ENCODE measurements around the gene NWD2. TPM values are rescaled to one million over a fixed set of nuclear protein-coding genes. Genes with fewer than 3 reads are reported as not detected.
"Not testable (repeated sequence)": the region's sequence is repeated elsewhere in the genome, so short reads cannot be mapped to it uniquely, and the experiment has no call there.

The NWD2 gene
- total RNA-seq, 1 donor from 2014 or later = not detected

DNA sequence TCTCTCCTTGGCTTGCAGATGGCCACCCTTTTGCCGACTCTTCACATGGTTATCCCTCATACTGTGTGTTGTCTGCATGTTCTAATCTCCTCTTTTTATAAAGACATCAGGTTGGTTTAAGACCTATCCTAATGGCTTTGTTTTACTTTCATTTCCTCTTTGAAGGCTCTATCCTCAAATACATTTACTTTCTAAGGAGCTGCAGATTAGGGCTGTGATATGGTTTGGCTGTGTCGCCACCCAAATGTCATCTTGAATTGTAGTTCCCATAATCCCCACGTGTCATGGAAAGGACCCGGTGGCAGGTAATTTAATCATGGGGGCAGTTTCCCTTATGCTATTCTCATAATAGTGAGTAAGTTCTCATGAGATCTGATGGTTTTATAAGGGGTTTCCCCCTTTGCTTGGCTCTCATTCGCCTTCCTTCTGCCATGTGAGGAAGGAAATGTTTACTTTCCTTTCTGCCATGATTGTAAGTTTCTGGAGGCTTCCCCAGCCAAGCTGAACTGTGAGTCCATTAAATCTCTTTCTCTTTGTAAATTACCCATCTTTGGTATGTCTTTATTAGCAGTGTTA, 237.1 kb downstream of the NWD2 start:
- Histone ChIP-seq H3K9ac (ENCODE audit: low read depth in 1 of 3, low read length in 3 of 3) (no peak overlapping the region), H3K4me3 (ENCODE audit: low read length in 3 of 3) (no peak overlapping the region), H3K9me3 (ENCODE audit: control insufficient read depth in 3 of 3, low read length in 3 of 3) (no peaks in the 10 kb centered on the region), H3K27ac (ENCODE audit: low read depth, low read length) (no peak overlapping the region), H3K27me3 (ENCODE audit: control insufficient read depth in 3 of 3, insufficient read depth in 3 of 3, low read length in 3 of 3) (no peaks in the 10 kb centered on the region), H3K4me1 (ENCODE audit: control insufficient read depth in 3 of 3, insufficient read depth in 3 of 3, low read length in 3 of 3) (peaks cover 0 to 2% (median 0%) of the 10 kb centered on the region in 3 donors), H3K36me3 (ENCODE audit: control insufficient read depth in 3 of 3, insufficient read depth in 3 of 3, low read length in 3 of 3) (no peaks in the 10 kb centered on the region)

DNA sequence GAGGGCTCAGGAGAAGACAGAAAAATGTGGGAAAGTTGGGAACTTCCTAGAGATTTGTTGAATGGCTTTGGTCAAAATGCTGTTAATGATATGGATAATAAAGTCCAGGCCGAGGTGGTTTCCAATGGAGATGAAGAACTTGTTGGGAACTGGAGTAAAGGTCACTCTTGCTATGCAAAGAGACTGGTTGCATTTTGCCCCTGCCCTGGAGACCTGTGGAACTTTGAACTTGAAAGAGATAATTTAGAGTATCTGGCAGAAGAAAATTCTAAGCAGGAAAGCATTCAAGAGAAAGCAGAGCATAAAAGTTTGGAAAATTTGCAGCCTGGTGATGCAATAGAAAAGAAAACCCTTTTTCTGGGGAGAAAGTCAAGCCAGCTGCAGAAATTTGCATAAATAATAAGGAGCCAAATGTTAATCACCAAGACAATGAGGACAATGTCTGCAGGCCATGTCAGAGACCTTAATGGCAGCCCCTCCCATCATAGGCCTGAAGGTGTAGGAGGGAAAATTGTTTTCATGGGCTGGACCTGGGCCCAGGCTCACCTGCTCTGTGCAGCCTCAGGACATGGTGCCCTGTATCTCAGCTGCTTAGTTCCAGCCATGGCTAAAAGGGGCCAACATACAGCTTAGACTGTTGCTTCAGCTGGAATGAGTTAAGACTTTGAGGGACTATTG, 237.8 kb downstream of the NWD2 start:
- no peak overlapping the region for H3K9ac ChIP-seq (ENCODE audit: low read depth in 1 of 3, low read length in 3 of 3)
- no peaks in the 10 kb centered on the region for H3K9me3 ChIP-seq (ENCODE audit: control insufficient read depth in 3 of 3, low read length in 3 of 3)
- no peaks in the 10 kb centered on the region for H3K36me3 ChIP-seq (ENCODE audit: control insufficient read depth in 3 of 3, insufficient read depth in 3 of 3, low read length in 3 of 3)
- H3K4me1 ChIP-seq (ENCODE audit: control insufficient read depth in 3 of 3, insufficient read depth in 3 of 3, low read length in 3 of 3) = peaks cover 0 to 2% (median 0%) of the 10 kb centered on the region in 3 donors
- H3K27ac ChIP-seq (ENCODE audit: low read depth, low read length) = no peak overlapping the region
- H3K27me3 ChIP-seq (ENCODE audit: control insufficient read depth in 3 of 3, insufficient read depth in 3 of 3, low read length in 3 of 3) = no peaks in the 10 kb centered on the region
- no peak overlapping the region for H3K4me3 ChIP-seq (ENCODE audit: low read length in 3 of 3)

- no peak overlapping the region for H3K9ac ChIP-seq (ENCODE audit: low read depth in 1 of 3, low read length in 3 of 3)
- H3K9me3 ChIP-seq (ENCODE audit: control insufficient read depth in 3 of 3, low read length in 3 of 3) = no peaks in the 10 kb centered on the region
- H3K27me3 ChIP-seq (ENCODE audit: control insufficient read depth in 3 of 3, insufficient read depth in 3 of 3, low read length in 3 of 3) = no peaks in the 10 kb centered on the region
- peaks cover 0 to 2% (median 0%) of the 10 kb centered on the region in 3 donors for H3K4me1 ChIP-seq (ENCODE audit: control insufficient read depth in 3 of 3, insufficient read depth in 3 of 3, low read length in 3 of 3)
- H3K4me3 ChIP-seq (ENCODE audit: low read length in 3 of 3) = no peak overlapping the region
- no peak overlapping the region for H3K27ac ChIP-seq (ENCODE audit: low read depth, low read length)
- no peaks in the 10 kb centered on the region for H3K36me3 ChIP-seq (ENCODE audit: control insufficient read depth in 3 of 3, insufficient read depth in 3 of 3, low read length in 3 of 3)
Observed at GRCh38 chr4:37483610-37484009, 239.1 kb downstream of the NWD2 start.

DNA sequence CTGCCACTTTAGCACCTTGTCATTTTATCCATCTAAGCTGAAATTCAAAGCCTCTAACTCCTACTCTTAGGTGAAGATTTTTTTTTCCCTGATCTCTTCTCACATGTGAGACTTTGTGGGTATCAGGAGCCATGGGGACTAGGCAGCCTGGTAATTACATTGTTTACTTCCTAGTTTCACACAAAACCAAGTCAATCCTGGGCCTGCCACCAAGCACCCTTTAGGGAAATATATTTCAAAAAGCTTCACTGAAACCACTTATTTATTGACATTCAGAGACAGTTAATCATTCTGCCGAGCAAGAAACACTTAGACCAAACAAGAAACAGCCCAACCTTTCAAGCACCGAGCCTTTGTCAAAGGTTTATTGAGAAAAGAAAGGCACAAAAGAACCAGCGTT, 241.6 kb downstream of the NWD2 start:
- H3K27ac ChIP-seq (ENCODE audit: low read depth, low read length) = no peak overlapping the region
- no peaks in the 10 kb centered on the region for H3K9me3 ChIP-seq (ENCODE audit: control insufficient read depth in 3 of 3, low read length in 3 of 3)
- no peaks in the 10 kb centered on the region for H3K36me3 ChIP-seq (ENCODE audit: control insufficient read depth in 3 of 3, insufficient read depth in 3 of 3, low read length in 3 of 3)
- H3K27me3 ChIP-seq (ENCODE audit: control insufficient read depth in 3 of 3, insufficient read depth in 3 of 3, low read length in 3 of 3) = no peaks in the 10 kb centered on the region
- no peak overlapping the region for H3K4me3 ChIP-seq (ENCODE audit: low read length in 3 of 3)
- H3K9ac ChIP-seq (ENCODE audit: low read depth in 1 of 3, low read length in 3 of 3) = no peak overlapping the region
- H3K4me1 ChIP-seq (ENCODE audit: control insufficient read depth in 3 of 3, insufficient read depth in 3 of 3, low read length in 3 of 3) = peaks cover 0 to 2% (median 0%) of the 10 kb centered on the region in 3 donors

DNA sequence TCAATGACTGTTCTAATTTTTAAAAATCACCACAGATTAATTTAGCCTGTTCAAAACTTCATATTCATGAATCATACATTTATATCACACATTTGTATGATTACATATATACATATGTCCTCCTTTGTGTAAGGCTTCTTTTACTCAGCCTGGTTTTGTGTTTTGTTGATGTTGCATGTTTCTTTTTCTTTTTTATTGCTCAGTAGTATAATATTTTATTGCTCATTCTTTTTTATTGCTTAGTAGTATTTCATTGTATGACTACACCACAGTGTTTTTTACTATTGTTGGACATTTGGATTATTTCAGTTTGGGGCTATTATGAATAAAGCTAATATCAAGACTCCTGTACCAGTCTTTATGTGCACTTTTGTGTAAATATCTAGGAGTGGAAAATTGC, 243.1 kb downstream of the NWD2 start:
- Histone ChIP-seq H3K9me3 (ENCODE audit: control insufficient read depth in 3 of 3, low read length in 3 of 3) (no peaks in the 10 kb centered on the region), H3K36me3 (ENCODE audit: control insufficient read depth in 3 of 3, insufficient read depth in 3 of 3, low read length in 3 of 3) (no peaks in the 10 kb centered on the region), H3K9ac (ENCODE audit: low read depth in 1 of 3, low read length in 3 of 3) (no peak overlapping the region), H3K4me3 (ENCODE audit: low read length in 3 of 3) (no peak overlapping the region), H3K4me1 (ENCODE audit: control insufficient read depth in 3 of 3, insufficient read depth in 3 of 3, low read length in 3 of 3) (no peaks in the 10 kb centered on the region), H3K27me3 (ENCODE audit: control insufficient read depth in 3 of 3, insufficient read depth in 3 of 3, low read length in 3 of 3) (no peaks in the 10 kb centered on the region), H3K27ac (ENCODE audit: low read depth, low read length) (no peak overlapping the region)

- H3K9me3 ChIP-seq (ENCODE audit: control insufficient read depth in 3 of 3, low read length in 3 of 3) = no peaks in the 10 kb centered on the region
- H3K4me1 ChIP-seq (ENCODE audit: control insufficient read depth in 3 of 3, insufficient read depth in 3 of 3, low read length in 3 of 3) = no peaks in the 10 kb centered on the region
- H3K4me3 ChIP-seq (ENCODE audit: low read length in 3 of 3) = no peak overlapping the region
- H3K9ac ChIP-seq (ENCODE audit: low read depth in 1 of 3, low read length in 3 of 3) = no peak overlapping the region
- no peaks in the 10 kb centered on the region for H3K27me3 ChIP-seq (ENCODE audit: control insufficient read depth in 3 of 3, insufficient read depth in 3 of 3, low read length in 3 of 3)
- H3K36me3 ChIP-seq (ENCODE audit: control insufficient read depth in 3 of 3, insufficient read depth in 3 of 3, low read length in 3 of 3) = no peaks in the 10 kb centered on the region
- H3K27ac ChIP-seq (ENCODE audit: low read depth, low read length) = no peak overlapping the region
Observed at GRCh38 chr4:37489697-37490096, 245.2 kb downstream of the NWD2 start.

DNA sequence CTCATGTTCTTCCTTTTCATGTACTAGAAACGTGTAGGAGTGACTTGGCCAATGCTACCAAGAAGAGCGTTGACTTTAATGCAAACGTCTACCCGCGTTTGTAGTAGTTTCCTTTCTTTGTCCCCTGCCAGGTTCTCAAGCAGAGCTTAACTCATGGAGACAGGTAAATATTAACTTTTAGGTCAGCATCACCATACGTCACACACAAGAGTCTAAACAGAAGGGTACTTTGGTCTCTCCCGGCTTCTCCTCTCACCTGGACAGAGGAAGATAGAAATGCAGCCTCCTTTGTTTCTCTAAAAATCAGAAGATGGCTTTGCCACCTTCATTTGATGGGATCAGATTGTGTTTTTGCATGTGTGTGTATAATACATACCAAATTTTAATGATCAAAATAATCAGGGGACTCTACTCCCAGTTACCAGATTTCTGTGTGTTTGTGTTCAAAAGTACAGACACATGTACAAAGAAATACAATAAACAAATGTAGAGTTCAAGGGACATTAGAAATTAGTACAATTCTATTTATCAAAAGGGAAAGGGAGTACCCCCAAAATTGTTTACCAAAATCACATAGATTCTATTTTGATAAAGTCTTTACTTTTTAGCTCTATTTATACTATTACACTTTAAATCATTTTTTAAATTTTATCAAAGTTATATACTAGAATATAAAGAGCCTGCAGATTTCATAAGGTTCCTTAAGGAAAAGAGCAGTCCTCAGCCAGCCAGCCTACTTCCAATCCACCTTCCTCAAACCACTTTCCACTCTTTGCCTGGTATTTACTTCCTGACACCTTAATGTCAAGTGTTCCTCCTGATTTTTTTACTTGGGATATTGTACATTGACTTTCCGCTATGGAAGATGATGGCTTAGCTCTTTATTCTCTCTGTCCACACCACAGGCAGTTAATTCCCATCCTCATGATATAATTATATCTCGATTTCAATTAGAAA, 246.1 kb downstream of the NWD2 start:
- Histone ChIP-seq H3K9me3 (ENCODE audit: control insufficient read depth in 3 of 3, low read length in 3 of 3) (no peaks in the 10 kb centered on the region), H3K27ac (ENCODE audit: low read depth, low read length) (no peak overlapping the region), H3K4me1 (ENCODE audit: control insufficient read depth in 3 of 3, insufficient read depth in 3 of 3, low read length in 3 of 3) (no peaks in the 10 kb centered on the region), H3K36me3 (ENCODE audit: control insufficient read depth in 3 of 3, insufficient read depth in 3 of 3, low read length in 3 of 3) (no peaks in the 10 kb centered on the region), H3K9ac (ENCODE audit: low read depth in 1 of 3, low read length in 3 of 3) (no peak overlapping the region), H3K27me3 (ENCODE audit: control insufficient read depth in 3 of 3, insufficient read depth in 3 of 3, low read length in 3 of 3) (no peaks in the 10 kb centered on the region), H3K4me3 (ENCODE audit: low read length in 3 of 3) (no peak overlapping the region)

DNA sequence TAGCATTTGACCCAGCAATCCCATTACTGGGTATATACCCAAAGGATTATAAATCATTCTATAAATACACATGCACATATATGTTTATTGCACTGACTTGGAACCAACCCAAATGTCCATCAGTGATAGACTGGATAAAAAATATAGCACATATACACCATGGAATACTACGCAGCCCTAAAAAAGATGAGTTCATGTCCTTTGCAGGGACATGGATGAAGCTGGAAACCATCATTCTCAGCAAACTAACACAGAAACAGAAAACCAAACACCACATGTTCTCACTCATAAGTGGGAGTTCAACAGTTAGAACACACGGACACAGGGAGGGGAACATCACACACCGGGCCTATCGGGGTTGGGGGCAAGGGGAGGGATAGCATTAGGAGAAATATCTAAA, 250.8 kb downstream of the NWD2 start:
- not testable (repeated sequence) for H3K9me3 ChIP-seq (ENCODE audit: control insufficient read depth in 3 of 3, low read length in 3 of 3); H3K36me3 ChIP-seq (ENCODE audit: control insufficient read depth in 3 of 3, insufficient read depth in 3 of 3, low read length in 3 of 3)

More for the DNA sequence above, 250.8 kb downstream of the NWD2 start:
- H3K4me3 ChIP-seq (ENCODE audit: low read length in 3 of 3); H3K27ac ChIP-seq (ENCODE audit: low read depth, low read length); H3K9ac ChIP-seq (ENCODE audit: low read depth in 1 of 3, low read length in 3 of 3); H3K4me1 ChIP-seq (ENCODE audit: control insufficient read depth in 3 of 3, insufficient read depth in 3 of 3, low read length in 3 of 3); H3K27me3 ChIP-seq (ENCODE audit: control insufficient read depth in 3 of 3, insufficient read depth in 3 of 3, low read length in 3 of 3): not testable (repeated sequence)

Measured in skeletal muscle tissue (tissue), 4 donors.